Fibroblast of mammary gland (primary cell): ENCODE measurements around the gene SLC9A5.
A peak's percentile ranks its signal among the peaks of the same experiment; 100 is the strongest.

Experiments
- DNase-seq: peaks from one replicate; pipeline ENCODE4 v3.0.0-alpha.2; 2010; ENCODE audit warnings: low read depth
- H3K4me3 ChIP-seq: 2 replicates; pipeline ENCODE4 v1.5.1; 2011; ENCODE audit warnings: low read depth, mild to moderate bottlenecking, low read length, moderate library complexity; ENCODE audit not compliant: control insufficient read depth
- TF ChIP-seq, protein P1 (sequence below): conservative IDR thresholded peaks from 2 replicates; pipeline ENCODE4 v1.5.1; 2011; ENCODE audit warnings: low read depth, low read length, inconsistent platforms; ENCODE audit not compliant: control insufficient read depth, insufficient read depth

SLC9A5 gene

DNA sequence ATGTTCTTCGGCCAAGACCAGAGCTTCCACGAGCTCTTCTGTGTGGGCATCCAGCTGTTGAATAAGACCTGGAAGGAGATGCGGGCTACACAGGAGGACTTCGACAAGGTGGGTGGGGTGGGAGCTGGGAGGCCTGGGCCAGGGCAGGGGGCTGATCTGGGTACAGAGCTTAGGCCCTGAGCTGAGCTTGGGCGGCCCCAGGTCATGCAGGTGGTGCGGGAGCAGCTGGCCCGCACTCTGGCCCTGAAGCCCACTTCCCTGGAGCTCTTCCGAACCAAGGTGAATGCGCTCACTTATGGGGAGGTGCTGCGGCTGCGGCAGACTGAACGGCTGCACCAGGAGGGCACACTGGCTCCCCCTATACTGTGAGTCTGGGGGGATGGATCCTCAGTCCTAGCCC is 46.4 kb upstream of the SLC9A5 start:
- TF ChIP-seq, protein P1, sequence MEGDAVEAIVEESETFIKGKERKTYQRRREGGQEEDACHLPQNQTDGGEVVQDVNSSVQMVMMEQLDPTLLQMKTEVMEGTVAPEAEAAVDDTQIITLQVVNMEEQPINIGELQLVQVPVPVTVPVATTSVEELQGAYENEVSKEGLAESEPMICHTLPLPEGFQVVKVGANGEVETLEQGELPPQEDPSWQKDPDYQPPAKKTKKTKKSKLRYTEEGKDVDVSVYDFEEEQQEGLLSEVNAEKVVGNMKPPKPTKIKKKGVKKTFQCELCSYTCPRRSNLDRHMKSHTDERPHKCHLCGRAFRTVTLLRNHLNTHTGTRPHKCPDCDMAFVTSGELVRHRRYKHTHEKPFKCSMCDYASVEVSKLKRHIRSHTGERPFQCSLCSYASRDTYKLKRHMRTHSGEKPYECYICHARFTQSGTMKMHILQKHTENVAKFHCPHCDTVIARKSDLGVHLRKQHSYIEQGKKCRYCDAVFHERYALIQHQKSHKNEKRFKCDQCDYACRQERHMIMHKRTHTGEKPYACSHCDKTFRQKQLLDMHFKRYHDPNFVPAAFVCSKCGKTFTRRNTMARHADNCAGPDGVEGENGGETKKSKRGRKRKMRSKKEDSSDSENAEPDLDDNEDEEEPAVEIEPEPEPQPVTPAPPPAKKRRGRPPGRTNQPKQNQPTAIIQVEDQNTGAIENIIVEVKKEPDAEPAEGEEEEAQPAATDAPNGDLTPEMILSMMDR, result no peak
- no peak for DNase-seq

DNA sequence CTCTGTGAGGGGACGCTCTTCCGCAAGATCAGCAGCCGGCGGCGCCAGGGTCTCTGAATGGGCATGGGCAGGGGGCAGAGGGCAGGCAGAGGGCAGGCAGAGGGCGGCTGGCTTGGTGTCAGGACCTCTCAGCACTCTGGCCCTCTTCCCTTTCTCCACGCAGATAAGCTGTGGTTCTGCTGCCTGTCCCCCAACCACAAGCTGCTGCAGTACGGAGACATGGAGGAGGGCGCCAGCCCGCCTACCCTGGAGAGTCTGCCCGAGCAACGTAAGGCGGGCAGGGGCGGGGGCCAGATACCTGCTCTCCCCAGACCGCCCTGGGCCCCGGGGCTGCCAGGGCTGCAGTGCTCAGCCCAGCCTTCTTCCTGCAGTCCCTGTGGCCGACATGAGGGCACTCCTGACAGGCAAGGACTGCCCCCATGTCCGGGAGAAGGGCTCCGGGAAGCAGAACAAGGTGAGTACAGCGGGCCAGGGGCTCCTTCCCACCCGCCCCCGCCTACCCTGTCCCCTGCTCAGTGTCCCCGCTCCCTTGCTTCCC is 45.8 kb upstream of the SLC9A5 start:
- no peak overlapping the region for H3K4me3 ChIP-seq
- no peak for DNase-seq
- TF ChIP-seq, protein P1, result no peak

More for the DNA sequence above, 46.4 kb upstream of the SLC9A5 start:
- no peak overlapping the region for H3K4me3 ChIP-seq

DNA sequence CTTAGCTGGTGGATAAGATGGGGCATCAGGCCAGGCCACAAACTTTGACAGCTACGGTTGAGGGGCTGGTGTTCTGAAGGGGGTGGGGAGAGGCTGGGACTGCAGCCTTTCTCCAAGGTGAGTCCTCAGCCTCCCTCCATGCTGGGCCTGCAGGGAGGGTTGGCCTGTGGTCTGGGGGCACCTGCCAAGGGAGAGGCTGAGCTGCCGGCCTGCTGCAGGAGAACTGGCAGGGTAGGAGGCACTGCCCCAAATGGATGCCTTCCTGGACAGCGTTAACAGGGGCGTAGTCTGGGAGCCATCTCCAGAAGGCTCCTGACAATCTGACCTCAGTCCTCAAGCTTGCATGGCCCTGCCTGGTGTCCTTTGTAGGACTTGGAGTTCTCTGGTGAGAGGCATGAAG is 44.7 kb upstream of the SLC9A5 start:
- TF ChIP-seq, protein P1, result no peak
- H3K4me3 ChIP-seq, result no peak overlapping the region
- DNase-seq, result no peak

DNA sequence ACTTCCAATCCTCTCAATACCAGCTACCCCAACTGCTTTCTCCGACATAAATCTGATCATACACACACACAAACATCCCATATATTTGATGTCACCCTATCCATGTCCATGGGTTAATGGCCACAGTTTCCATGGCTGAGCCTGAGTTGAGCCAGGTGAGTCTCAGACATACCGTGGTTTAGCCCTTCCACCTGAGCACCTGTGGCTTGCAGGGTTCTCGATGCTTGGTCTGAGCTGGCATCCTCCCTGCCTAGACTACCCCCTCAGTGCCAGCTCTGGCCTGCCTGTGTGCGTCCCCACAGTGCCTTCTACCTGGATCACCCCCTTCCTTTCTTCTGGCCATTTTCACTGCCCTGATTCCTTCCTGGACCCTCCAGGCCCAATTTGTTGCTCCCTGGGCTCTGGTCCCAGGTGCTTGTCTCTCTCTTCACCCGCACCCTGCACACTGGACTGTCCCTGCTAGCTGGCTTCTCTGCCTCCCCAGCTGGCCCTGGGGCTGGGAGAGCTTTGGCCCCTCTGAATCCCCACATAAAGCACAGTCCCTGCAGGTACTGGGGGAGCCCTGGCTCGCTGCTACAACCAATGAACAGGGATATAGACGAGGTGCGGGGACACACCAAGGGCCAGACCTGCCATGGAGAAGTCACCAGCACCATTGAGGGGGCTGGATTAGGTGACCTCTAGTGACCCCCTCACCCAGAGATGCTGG is 42.5 kb upstream of the SLC9A5 start:
- no peak for DNase-seq
- TF ChIP-seq, protein P1, result no peak
- H3K4me3 ChIP-seq, result no peak overlapping the region

DNA sequence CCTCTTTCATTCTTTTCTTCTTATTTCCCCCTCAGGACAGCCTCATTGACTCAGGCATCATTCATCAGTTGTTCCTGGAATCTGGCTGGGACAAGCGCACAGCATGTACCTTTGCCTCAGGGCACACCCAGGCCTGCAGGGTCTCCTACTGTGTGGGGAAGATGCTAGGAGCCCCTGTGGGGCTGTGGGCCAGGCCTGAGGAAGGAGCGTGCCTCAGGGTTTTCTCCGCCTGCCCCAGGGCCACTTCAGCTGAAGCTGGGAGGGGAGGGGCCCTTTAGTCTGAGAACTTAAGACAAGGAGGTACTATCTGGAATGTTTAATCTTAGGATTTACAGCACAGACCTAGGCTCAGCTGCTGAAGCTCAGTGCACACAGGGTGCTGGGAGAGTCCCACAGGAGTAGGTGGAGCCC is 41.9 kb upstream of the SLC9A5 start:
- no peak overlapping the region for H3K4me3 ChIP-seq
- peak; percentile 41 for DNase-seq
- TF ChIP-seq, protein P1, result no peak

DNA sequence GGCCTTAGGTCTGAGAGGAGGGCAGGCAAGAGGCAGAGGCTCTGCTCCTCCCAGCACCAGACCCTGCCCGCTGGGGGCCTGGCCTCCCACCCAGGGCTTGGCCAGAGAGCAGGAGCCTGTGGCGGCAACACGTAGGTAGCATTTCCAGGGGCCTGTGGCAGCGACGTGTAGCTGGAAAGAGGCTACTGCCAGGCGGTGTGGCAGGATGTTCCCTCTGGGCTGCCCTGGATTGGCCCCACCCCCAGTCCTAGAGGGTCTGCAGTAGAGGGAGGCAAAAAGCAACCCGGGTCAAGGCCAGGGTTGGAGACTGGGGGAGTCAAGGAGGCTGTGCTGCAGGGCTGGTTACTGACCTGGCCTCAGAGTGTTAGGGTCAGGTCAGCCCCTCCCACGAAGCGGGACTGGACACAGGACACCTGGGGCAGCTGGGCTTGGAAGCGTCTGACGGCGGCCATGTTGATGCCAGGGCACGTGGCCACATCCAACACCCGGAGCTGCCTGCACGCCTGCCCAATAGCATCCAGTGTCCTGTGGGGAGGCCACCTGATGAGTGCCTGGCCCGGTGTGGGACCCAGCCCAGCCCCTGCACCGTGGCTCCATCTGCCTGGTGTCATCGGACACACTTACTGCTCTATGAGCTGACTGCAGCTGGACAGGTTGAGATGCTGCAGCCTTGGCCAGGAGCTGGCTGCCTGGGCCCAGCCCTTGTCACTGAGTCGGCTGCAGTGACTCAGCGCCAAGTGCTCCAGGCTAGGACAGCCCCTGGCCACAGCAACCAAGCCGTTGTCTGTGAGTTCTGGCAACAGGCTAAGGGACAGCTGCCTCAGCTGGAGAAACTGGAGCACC is 41.3 kb upstream of the SLC9A5 start:
- TF ChIP-seq, protein P1, result no peak
- no peak overlapping the region for H3K4me3 ChIP-seq
- DNase-seq, result peak; percentile 46
